Uterus (tissue), 4 donors: ENCODE results near the gene OPTN. TPM values are rescaled to one million over a fixed set of nuclear protein-coding genes. Genes with fewer than 3 reads are reported as not detected.

ENCODE experiments used
- DNase-seq, 2 donors: peaks; one replicate each; pipeline ENCODE4 v3.0.0-alpha.2; 2019 to 2020
- H3K27ac ChIP-seq, 2 donors: fragments of 200-600 bp; sonication (generic); 1 replicate in 1 of 2; 2 replicates in 1 of 2; pipeline ENCODE4 v1.5.1; 2016 to 2018
- H3K27me3 ChIP-seq, 2 donors: fragments of 200-600 bp; sonication (generic); one replicate each; pipeline ENCODE4 v1.5.1; 2018 to 2019; ENCODE audit warnings: control low read depth in 1 of 2
- H3K36me3 ChIP-seq, 2 donors: fragments of 200-600 bp; sonication (generic); one replicate each; pipeline ENCODE4 v1.5.1; 2019; ENCODE audit warnings: control low read depth in 1 of 2
- H3K4me1 ChIP-seq, 2 donors: fragments of 200-600 bp; sonication (generic); one replicate each; pipeline ENCODE4 v1.5.1; 2018 to 2019; ENCODE audit warnings: control low read depth in 1 of 2
- H3K4me3 ChIP-seq, 2 donors: fragments of 200-600 bp; sonication (generic); 1 replicate in 1 of 2; 2 replicates in 1 of 2; pipeline ENCODE4 v1.5.1; 2018 to 2019; ENCODE audit warnings: mild to moderate bottlenecking in 1 of 2
- H3K9me3 ChIP-seq, 2 donors: fragments of 200-600 bp; sonication (generic); one replicate each; pipeline ENCODE4 v1.5.1; 2019; ENCODE audit warnings: control low read depth in 1 of 2
- CTCF ChIP-seq, 4 experiments: fragments of 200-600 bp in 2 of 4; fragments of 450-650 bp in 2 of 4; sonication (generic) in 2 of 4; IDR thresholded peaks; one replicate each; pipeline ENCODE4 v1.5.1; 2016 to 2019; ENCODE audit warnings: antibody characterized with exemption in 4 of 4, mild to moderate bottlenecking in 2 of 4, moderate library complexity in 1 of 4
- POLR2A ChIP-seq, 2 donors: fragments of 450-650 bp; IDR thresholded peaks; one replicate each; pipeline ENCODE4 v1.6.1; 2016; ENCODE audit warnings: antibody characterized with exemption in 2 of 2, mild to moderate bottlenecking in 1 of 2, moderate library complexity in 1 of 2
- intact Hi-C: fragments of 100-400 bp; cut with DNase I; formaldehyde crosslinking; loops from one replicate; pipeline ENCODE4 v1.15.1; 2023; ENCODE audit warnings: low total_unique reads
- small RNA-seq: library from RNA; depleted of rRNA; stranded (forward); fragments of <200 nt; gene quantifications from one replicate; pipeline ENCODE3, GENCODE V24; 2016
- total RNA-seq, 4 donors: library from RNA; depleted of rRNA in 3 of 4; stranded (reverse); fragments of >200 nt in 3 of 4; gene quantifications; one replicate each; pipeline versions ENCODE4 v1.1.0 to v1.2.4, GENCODE V29; 2014 to 2023
- donor health status: DM: yes; HTN: yes; CAD: no.

OPTN gene
- total RNA-seq, 4 donors from 2014 or later = 28.3 to 68.3 (median 38.1) TPM

GRCh38 chr10:13187135-13187534, 87.2 kb downstream of the OPTN start:
- H3K4me1 ChIP-seq = no peaks in the 10 kb centered on the region
- no peak overlapping the region for H3K27ac ChIP-seq
- no peaks in the 10 kb centered on the region for H3K27me3 ChIP-seq
- H3K36me3 ChIP-seq = no peaks in the 10 kb centered on the region
- no peak overlapping the region for H3K4me3 ChIP-seq
- H3K9me3 ChIP-seq = no peaks in the 10 kb centered on the region
- no peak for DNase-seq
- TF ChIP-seq CTCF (IDR thresholded peaks at IDR 0.05) (no peak), POLR2A (IDR thresholded peaks at IDR 0.05) (no peak)
- intact Hi-C loops = no loop called here

Small RNA genes lying within 50 kb of the gene (small RNA-seq; reads per million reads assigned to genes)
- not detected for gene SNRPGP5

Other genes starting within 250 kb of the OPTN start
- gene CCDC3, start 98.5 kb upstream of the OPTN start, total RNA-seq = 10 to 100 TPM in 3 of 4 donors, 1 to 10 TPM in 1; 7.9 to 40.6 (median 24.9) TPM
- gene MCM10, start 61.4 kb downstream of the OPTN start, total RNA-seq = 10 to 100 TPM in 1 of 4 donors, not detected in 3; 14.1 TPM
- gene UCMA, start 134.2 kb downstream of the OPTN start, total RNA-seq = under 1 TPM in 1 of 4 donors, not detected in 3; 0.69 TPM
- 10 to 100 TPM; 21.8 to 94.1 (median 23.5) TPM for gene PHYH, start 199.9 kb downstream of the OPTN start, total RNA-seq
- gene SEPHS1, start 248.1 kb downstream of the OPTN start, total RNA-seq = 100 to 1,000 TPM in 1 of 4 donors, 10 to 100 TPM in 3; 11.2 to 106 (median 34.8) TPM